ENCODE results near the gene SNX32. TPM values are rescaled to one million over a fixed set of nuclear protein-coding genes. Genes with fewer than 3 reads are reported as not detected.

SNX32 gene
- total and polyA plus RNA-seq, 5 experiments from 2014 or later: 0.39 to 2.2 (median 1.5) TPM

- ATAC-seq: no peak
- no peak for DNase-seq
- Mint-ChIP-seq H3K36me3 (no peaks in the 10 kb centered on the region), H3K27me3 (peaks cover 9 to 46% (median 22%) of the 10 kb centered on the region in 5 donors), H3K27ac (no peak overlapping the region), H3K9me3 (no peaks in the 10 kb centered on the region), H3K4me1 (peaks cover 3 to 20% (median 13%) of the 10 kb centered on the region in 4 donors), H3K4me3 (no peak overlapping the region)
- POLR2A ChIA-PET: interaction anchor here (0.9 to 1.1 kb wide), 2 partner anchors 11 to 12 kb away, joined by 3 read pairs; no protein-coding TSS in a partner anchor
Measured at GRCh38 chr11:65790902-65791650, 42.7 kb upstream of the SNX32 start.

DNA sequence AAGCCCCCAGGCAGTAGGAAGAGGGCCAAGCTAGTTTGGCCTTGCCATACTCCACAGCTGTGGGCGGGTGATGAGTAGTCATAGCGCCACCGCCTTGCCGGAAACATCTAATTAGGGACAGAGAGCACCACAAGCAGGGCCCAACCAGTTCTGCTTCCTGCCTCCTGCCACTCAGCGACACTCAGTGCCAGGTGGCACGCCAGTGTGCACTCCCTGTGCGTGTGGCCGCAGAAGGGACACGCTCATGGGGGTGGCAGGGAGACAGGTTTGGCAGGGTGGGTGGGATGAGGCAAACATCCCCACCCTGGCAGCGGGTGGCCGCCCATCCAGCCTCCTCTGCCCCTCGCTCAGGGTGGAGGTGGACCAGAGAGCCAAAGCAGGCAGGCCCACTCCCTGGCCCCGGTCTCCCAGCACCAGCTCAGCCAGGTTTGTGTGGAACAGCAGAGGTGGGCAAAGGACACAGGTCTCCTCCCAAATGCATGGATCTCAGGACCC is 42.0 kb upstream of the SNX32 start:
- Mint-ChIP-seq H3K36me3 (no peaks in the 10 kb centered on the region), H3K27me3 (peaks cover 9 to 44% (median 25%) of the 10 kb centered on the region in 5 donors), H3K4me3 (no peak overlapping the region), H3K4me1 (peaks cover 3 to 19% (median 12%) of the 10 kb centered on the region in 4 donors), H3K9me3 (no peaks in the 10 kb centered on the region), H3K27ac (no peak overlapping the region)
- POLR2A ChIA-PET: interaction anchor here (0.6 to 1.1 kb wide), 3 partner anchors 12 to 14 kb away, joined by 3 read pairs; no protein-coding TSS in a partner anchor
- ATAC-seq (peak in 1 of 2 donors; percentile 81), DNase-seq (peak in 2 of 10 donors; percentile 25 to 30)

DNA sequence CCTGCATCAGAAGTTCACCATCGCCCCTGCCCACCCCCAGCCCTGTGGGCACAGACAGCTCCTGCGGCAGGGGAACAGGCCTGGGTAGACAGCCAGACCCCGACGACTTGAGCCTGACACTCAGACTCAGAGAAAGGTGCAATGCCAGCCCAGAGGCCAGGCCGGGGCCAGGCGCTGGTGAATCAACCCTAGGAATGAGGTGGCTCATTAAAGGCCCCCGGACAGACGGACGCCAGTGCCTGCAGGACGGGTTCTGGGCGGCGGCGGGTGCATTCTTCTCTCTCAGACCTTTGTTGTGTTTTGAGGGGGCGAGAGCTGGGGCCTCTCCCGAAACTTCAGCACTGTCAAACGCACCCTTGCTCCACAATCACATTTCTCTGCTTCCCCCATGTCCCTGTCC is 41.3 kb upstream of the SNX32 start:
- POLR2A ChIA-PET: interaction anchor here (0.6 to 1.1 kb wide), 3 partner anchors 13 to 14 kb away, joined by 3 read pairs; no protein-coding TSS in a partner anchor
- Mint-ChIP-seq H3K27me3 (peaks cover 10 to 48% (median 27%) of the 10 kb centered on the region in 5 donors), H3K27ac (no peak overlapping the region)

DNA sequence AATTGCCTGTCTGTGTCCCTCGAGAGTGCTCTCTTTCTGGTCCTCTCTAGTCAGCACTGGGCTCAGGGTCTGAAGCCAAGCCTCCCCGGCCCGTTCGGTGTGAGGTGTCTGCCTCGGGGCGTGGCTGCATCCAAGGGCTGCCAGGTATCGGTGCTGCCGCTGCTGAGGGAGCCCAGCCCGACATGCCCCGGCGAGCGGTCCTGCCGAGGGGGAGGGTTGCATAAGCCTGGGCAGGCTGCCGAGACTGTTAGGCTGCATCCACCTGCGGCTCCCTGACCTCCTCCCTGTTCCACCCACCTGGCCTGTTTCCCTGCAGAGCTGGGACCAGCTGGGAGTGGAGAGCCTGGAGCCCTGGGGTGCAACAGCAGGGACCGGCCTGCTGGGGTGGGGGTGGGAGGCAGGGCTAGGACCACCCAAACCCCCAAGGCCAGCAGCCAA is 40.6 kb upstream of the SNX32 start:
- Mint-ChIP-seq H3K4me3 (no peak overlapping the region), H3K4me1 (peaks cover 0 to 14% (median 5%) of the 10 kb centered on the region in 4 donors), H3K9me3 (no peaks in the 10 kb centered on the region), H3K36me3 (no peaks in the 10 kb centered on the region), H3K27me3 (peaks cover 8 to 52% (median 24%) of the 10 kb centered on the region in 5 donors), H3K27ac (no peak overlapping the region)
- ATAC-seq (no peak), DNase-seq (no peak)
- POLR2A ChIA-PET: interaction anchor here (0.7 kb wide), 1 partner anchor 937 kb away, joined by 3 read pairs; no protein-coding TSS in a partner anchor

More for the DNA sequence above, 41.3 kb upstream of the SNX32 start:
- DNase-seq (no peak), ATAC-seq (no peak)
- peak overlapping the region in 1 of 10 donors; percentile 32 for H3K4me3 Mint-ChIP-seq
- H3K36me3 Mint-ChIP-seq: no peaks in the 10 kb centered on the region
- H3K4me1 Mint-ChIP-seq: peaks cover 1 to 17% (median 8%) of the 10 kb centered on the region in 4 donors
- no peaks in the 10 kb centered on the region for H3K9me3 Mint-ChIP-seq

GRCh38 chr11:65793625-65794400 is 40.0 kb upstream of the SNX32 start:
- POLR2A ChIA-PET: interaction anchor here (0.5 kb wide), 1 partner anchor 407 kb away, joined by 6 read pairs; no protein-coding TSS in a partner anchor
- H3K36me3 Mint-ChIP-seq: no peaks in the 10 kb centered on the region
- H3K27ac Mint-ChIP-seq: no peak overlapping the region
- no peak for DNase-seq
- peaks cover 0 to 11% (median 1%) of the 10 kb centered on the region in 4 donors for H3K4me1 Mint-ChIP-seq
- H3K27me3 Mint-ChIP-seq: peaks cover 8 to 47% (median 26%) of the 10 kb centered on the region in 5 donors
- H3K4me3 Mint-ChIP-seq: no peak overlapping the region
- no peaks in the 10 kb centered on the region for H3K9me3 Mint-ChIP-seq
- ATAC-seq: no peak

DNA sequence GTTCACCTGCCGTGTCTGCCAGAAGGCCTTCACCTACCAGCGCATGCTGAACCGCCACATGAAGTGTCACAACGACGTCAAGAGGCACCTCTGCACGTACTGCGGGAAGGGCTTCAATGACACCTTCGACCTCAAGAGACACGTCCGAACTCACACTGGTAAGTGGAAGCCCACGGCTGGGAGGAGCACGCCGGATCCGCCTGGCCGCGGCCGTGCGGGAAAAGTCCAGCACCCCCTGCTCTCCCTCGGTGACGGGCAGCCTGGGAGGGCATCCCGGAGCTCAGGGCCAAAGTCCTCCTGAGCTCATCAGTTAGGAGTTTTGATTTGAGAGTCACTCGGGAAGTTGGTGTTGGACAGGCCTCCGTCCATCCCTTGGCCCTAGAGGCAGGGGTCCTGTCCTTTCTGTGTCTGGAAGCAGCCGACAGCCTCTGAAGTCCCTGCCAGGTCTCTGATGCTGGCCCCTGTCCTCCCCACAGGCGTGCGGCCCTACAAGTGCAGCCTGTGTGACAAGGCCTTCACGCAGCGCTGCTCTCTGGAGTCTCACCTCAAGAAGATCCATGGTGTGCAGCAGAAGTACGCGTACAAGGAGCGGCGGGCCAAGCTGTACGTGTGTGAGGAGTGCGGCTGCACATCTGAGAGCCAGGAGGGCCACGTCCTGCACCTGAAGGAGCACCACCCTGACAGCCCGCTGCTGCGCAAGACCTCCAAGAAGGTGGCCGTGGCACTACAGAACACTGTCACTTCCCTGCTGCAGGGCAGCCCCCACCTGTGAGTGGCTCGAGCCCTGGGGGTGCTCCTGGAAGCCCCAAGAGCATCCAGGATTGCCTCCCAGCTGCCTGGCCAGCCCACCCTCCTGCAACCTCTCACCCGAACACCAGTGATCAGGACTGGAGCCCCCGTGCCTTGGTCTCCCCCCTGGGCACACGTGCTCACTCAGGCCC is 38.9 kb upstream of the SNX32 start:
- H3K36me3 Mint-ChIP-seq: no peaks in the 10 kb centered on the region
- H3K4me1 Mint-ChIP-seq: peaks cover 0 to 9% (median under 1%) of the 10 kb centered on the region in 4 donors
- ATAC-seq (no peak), DNase-seq (no peak)
- no peak overlapping the region for H3K27ac Mint-ChIP-seq
- H3K27me3 Mint-ChIP-seq: peaks cover 8 to 42% (median 24%) of the 10 kb centered on the region in 5 donors
- POLR2A ChIA-PET: interaction anchor here (0.5 kb wide), 1 partner anchor 406 kb away, joined by 6 read pairs; no protein-coding TSS in a partner anchor
- H3K4me3 Mint-ChIP-seq: no peak overlapping the region
- no peaks in the 10 kb centered on the region for H3K9me3 Mint-ChIP-seq

GRCh38 chr11:65796726-65797601 is 36.8 kb upstream of the SNX32 start:
- POLR2A ChIA-PET: no interaction called here
- H3K27me3 Mint-ChIP-seq: peaks cover 4 to 43% (median 25%) of the 10 kb centered on the region in 5 donors
- ATAC-seq (no peak), DNase-seq (no peak)
- H3K4me3 Mint-ChIP-seq: no peak overlapping the region
- H3K36me3 Mint-ChIP-seq: no peaks in the 10 kb centered on the region
- H3K4me1 Mint-ChIP-seq: peaks cover 0 to 3% (median 0%) of the 10 kb centered on the region in 4 donors
- no peaks in the 10 kb centered on the region for H3K9me3 Mint-ChIP-seq
- H3K27ac Mint-ChIP-seq: no peak overlapping the region

GRCh38 chr11:65797711-65798110 is 36.1 kb upstream of the SNX32 start:
- POLR2A ChIA-PET: interaction anchor here (0.6 kb wide), 1 partner anchor 359 kb away, joined by 3 read pairs; no protein-coding TSS in a partner anchor
- no peak for DNase-seq
- no peak for ATAC-seq
- Mint-ChIP-seq H3K27me3 (peaks cover 5 to 43% (median 25%) of the 10 kb centered on the region in 5 donors), H3K9me3 (no peaks in the 10 kb centered on the region), H3K4me3 (no peak overlapping the region), H3K36me3 (no peaks in the 10 kb centered on the region), H3K27ac (no peak overlapping the region), H3K4me1 (no peaks in the 10 kb centered on the region)

DNA sequence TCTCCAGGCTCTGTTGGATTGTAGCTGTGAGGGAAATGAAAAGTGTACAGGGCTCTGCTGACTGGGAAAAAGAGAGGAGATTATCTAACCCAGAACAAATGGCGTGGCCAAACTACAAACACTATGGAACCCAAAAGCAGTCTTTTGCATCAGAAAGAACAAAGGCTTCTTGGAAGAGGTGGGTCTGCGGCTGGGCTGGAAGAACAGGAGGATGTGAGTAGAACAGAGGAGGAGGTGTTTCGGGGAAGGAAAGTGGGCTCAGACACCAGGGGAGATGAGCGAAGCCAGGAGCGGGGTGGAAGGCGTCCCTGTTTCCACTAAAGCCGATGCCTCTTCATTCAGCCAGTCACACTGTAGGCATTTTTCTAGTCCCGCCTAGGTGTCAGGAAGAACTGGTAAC is 34.9 kb upstream of the SNX32 start:
- no peak for ATAC-seq
- Mint-ChIP-seq H3K36me3 (no peaks in the 10 kb centered on the region), H3K9me3 (no peaks in the 10 kb centered on the region), H3K4me1 (no peaks in the 10 kb centered on the region), H3K4me3 (no peak overlapping the region), H3K27me3 (peaks cover 11 to 54% (median 32%) of the 10 kb centered on the region in 5 donors), H3K27ac (peak overlapping the region in 2 of 10 donors; percentile 10 to 57)
- DNase-seq: no peak
- POLR2A ChIA-PET: interaction anchor here (0.7 kb wide), 1 partner anchor 174 kb away, joined by 4 read pairs; no protein-coding TSS in a partner anchor

GRCh38 chr11:65801153-65801987 is 32.4 kb upstream of the SNX32 start:
- Mint-ChIP-seq H3K4me3 (no peak overlapping the region), H3K27me3 (peaks cover 11 to 51% (median 31%) of the 10 kb centered on the region in 5 donors), H3K9me3 (no peaks in the 10 kb centered on the region), H3K27ac (peak overlapping the region in 1 of 10 donors; percentile 3), H3K4me1 (no peaks in the 10 kb centered on the region), H3K36me3 (no peaks in the 10 kb centered on the region)
- POLR2A ChIA-PET: no interaction called here
- no peak for ATAC-seq
- no peak for DNase-seq
